GM12892 (cell line): ENCODE data around the gene C4BPA.

ENCODE experiments used
- POLR2A ChIP-seq: IDR thresholded peaks from 2 replicates; pipeline ENCODE4 v1.6.1; 2011; ENCODE audit warnings: low read depth, low read length, control low read depth
- POLR2AphosphoS5 ChIP-seq: IDR thresholded peaks from 2 replicates; pipeline ENCODE4 v1.6.1; 2011; ENCODE audit warnings: low read depth, low read length, control low read depth

GRCh38 chr1:207058252-207058651, 45.8 kb upstream of the C4BPA start:
- no peak for TF ChIP-seq POLR2AphosphoS5
- TF ChIP-seq POLR2A: no peak
